ENCODE data around the gene RHOF. TPM values are rescaled to one million over a fixed set of nuclear protein-coding genes. Genes with fewer than 3 reads are reported as not detected.
A peak's percentile ranks its signal among the peaks of the same experiment; 100 is the strongest.

Gene RHOF
- total and polyA plus RNA-seq, 2 of the 13 experiments (the other 11 are each of a cell fraction or from before 2014, with no cell fraction given) = 14.6 to 32.2 TPM

DNA sequence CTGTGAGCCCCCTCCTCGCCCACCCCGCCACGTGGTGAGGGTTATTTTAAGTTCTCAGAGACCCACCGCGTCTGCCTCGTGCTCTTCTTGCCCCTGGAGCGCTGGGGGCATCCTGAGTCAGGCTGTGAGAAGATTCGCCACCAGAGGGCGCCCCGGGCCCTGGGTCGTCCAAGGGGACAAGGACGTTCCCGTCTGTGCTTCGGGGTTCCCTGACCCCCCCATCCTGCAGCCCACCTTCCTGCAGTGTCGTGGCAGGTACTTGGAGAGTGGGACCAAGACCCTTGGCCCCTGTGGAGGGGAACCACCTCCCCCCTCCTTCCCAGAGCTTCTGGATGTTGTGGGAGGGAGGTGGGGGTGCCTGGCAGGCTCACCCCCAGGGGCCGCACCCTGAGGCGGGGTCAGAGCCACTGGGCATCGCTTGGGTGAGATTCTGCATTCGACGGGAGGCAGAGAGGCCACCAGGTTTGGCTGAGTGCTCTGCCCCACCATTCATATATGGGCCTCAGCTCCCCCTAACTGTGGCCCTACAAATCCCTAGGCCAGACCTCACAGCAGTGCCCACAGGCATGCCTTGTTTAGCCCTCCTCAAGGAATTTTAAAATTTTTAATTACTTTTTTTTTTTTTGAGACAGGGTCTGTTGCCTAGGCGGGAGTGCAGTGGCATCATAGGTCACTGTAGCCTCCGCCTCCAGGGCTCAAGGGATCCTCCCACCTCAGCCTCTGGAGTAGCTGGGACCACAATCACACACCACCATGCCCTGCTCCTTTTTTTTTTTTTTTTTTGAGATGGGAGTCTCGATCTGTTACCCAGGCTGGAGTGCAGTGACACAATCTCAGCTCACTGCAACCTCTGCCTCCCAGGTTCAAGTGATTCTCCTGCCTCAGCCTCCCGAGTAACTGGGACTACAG, 17.0 kb downstream of the RHOF start (continued):
- TF ChIP-seq, protein P1, sequence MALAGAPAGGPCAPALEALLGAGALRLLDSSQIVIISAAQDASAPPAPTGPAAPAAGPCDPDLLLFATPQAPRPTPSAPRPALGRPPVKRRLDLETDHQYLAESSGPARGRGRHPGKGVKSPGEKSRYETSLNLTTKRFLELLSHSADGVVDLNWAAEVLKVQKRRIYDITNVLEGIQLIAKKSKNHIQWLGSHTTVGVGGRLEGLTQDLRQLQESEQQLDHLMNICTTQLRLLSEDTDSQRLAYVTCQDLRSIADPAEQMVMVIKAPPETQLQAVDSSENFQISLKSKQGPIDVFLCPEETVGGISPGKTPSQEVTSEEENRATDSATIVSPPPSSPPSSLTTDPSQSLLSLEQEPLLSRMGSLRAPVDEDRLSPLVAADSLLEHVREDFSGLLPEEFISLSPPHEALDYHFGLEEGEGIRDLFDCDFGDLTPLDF (CRISPR knock-in tag; IDR thresholded peaks at IDR 0.05) = no peak
- TF ChIP-seq RNF2 (conservative IDR thresholded peaks at IDR 0.05; ENCODE audit: low read depth) (no peak), GZF1 (CRISPR knock-in tag; IDR thresholded peaks at IDR 0.05) (no peak), HOXA5 (CRISPR knock-in tag; IDR thresholded peaks at IDR 0.05) (no peak), ZNF180 (CRISPR knock-in tag; IDR thresholded peaks at IDR 0.05; ENCODE audit: borderline replicate concordance, low read depth) (no peak), NFIC (IDR thresholded peaks at IDR 0.05; ENCODE audit: low read length) (no peak), NFATC3 (CRISPR knock-in tag; IDR thresholded peaks at IDR 0.05) (no peak), PITX1 (CRISPR knock-in tag; IDR thresholded peaks at IDR 0.05) (no peak), ZNF567 (CRISPR knock-in tag; IDR thresholded peaks at IDR 0.05; ENCODE audit: borderline replicate concordance) (no peak), NKX3-1 (CRISPR knock-in tag; IDR thresholded peaks at IDR 0.05) (no peak), NFIB (CRISPR knock-in tag; IDR thresholded peaks at IDR 0.05; ENCODE audit: borderline replicate concordance) (no peak), EHMT2 (IDR thresholded peaks at IDR 0.05; ENCODE audit: borderline replicate concordance, low read depth, low read length) (no peak), HDAC6 (IDR thresholded peaks at IDR 0.05; ENCODE audit: low read depth, low read length) (no peak), ZNF205 (CRISPR knock-in tag; IDR thresholded peaks at IDR 0.05) (no peak), SP5 (CRISPR knock-in tag; IDR thresholded peaks at IDR 0.05; ENCODE audit: borderline replicate concordance, low read depth) (no peak), SPEN (CRISPR knock-in tag; IDR thresholded peaks at IDR 0.05; ENCODE audit: low read depth) (no peak; the same call in 1 of the 2 replicates), ZNF629 (CRISPR knock-in tag; conservative IDR thresholded peaks at IDR 0.05) (no peak), ZNF678 (CRISPR knock-in tag; IDR thresholded peaks at IDR 0.05) (no peak), ZNF230 (CRISPR knock-in tag; IDR thresholded peaks at IDR 0.05) (no peak), CAMTA2 (CRISPR knock-in tag; IDR thresholded peaks at IDR 0.05; ENCODE audit: borderline replicate concordance) (no peak), ZNF777 (CRISPR knock-in tag; IDR thresholded peaks at IDR 0.05) (peak; percentile 69), RARG (CRISPR knock-in tag; IDR thresholded peaks at IDR 0.05; ENCODE audit: low read depth) (no peak), STAG1 (CRISPR knock-in tag; IDR thresholded peaks at IDR 0.05) (peak; percentile 73), NFYC (CRISPR knock-in tag; IDR thresholded peaks at IDR 0.05) (0 out of 2 replicates have a peak, but pooled peaks have one; percentile 5), FOXO1 (CRISPR knock-in tag; IDR thresholded peaks at IDR 0.05) (no peak), MEF2D (CRISPR knock-in tag; IDR thresholded peaks at IDR 0.05) (no peak)
- TF ChIP-seq, protein P2, sequence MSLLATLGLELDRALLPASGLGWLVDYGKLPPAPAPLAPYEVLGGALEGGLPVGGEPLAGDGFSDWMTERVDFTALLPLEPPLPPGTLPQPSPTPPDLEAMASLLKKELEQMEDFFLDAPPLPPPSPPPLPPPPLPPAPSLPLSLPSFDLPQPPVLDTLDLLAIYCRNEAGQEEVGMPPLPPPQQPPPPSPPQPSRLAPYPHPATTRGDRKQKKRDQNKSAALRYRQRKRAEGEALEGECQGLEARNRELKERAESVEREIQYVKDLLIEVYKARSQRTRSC (CRISPR knock-in tag; IDR thresholded peaks at IDR 0.05; ENCODE audit: low read depth) = no peak
- TF ChIP-seq, protein P3, sequence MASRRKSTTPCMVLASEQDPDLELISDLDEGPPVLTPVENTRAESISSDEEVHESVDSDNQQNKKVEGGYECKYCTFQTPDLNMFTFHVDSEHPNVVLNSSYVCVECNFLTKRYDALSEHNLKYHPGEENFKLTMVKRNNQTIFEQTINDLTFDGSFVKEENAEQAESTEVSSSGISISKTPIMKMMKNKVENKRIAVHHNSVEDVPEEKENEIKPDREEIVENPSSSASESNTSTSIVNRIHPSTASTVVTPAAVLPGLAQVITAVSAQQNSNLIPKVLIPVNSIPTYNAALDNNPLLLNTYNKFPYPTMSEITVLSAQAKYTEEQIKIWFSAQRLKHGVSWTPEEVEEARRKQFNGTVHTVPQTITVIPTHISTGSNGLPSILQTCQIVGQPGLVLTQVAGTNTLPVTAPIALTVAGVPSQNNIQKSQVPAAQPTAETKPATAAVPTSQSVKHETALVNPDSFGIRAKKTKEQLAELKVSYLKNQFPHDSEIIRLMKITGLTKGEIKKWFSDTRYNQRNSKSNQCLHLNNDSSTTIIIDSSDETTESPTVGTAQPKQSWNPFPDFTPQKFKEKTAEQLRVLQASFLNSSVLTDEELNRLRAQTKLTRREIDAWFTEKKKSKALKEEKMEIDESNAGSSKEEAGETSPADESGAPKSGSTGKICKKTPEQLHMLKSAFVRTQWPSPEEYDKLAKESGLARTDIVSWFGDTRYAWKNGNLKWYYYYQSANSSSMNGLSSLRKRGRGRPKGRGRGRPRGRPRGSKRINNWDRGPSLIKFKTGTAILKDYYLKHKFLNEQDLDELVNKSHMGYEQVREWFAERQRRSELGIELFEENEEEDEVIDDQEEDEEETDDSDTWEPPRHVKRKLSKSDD (CRISPR knock-in tag; IDR thresholded peaks at IDR 0.05; ENCODE audit: low read depth) = no peak

Measured in HepG2 (cell line).